Activated CD8-positive, alpha-beta memory T cell treated with anti-CD3 and anti-CD28 coated beads for 24 hours (primary cell): ENCODE results near the gene TMEM145.

Experiments used
- DNase-seq: peaks from one replicate; pipeline ENCODE4 v3.0.0-alpha.2; 2020

The TMEM145 gene

DNA sequence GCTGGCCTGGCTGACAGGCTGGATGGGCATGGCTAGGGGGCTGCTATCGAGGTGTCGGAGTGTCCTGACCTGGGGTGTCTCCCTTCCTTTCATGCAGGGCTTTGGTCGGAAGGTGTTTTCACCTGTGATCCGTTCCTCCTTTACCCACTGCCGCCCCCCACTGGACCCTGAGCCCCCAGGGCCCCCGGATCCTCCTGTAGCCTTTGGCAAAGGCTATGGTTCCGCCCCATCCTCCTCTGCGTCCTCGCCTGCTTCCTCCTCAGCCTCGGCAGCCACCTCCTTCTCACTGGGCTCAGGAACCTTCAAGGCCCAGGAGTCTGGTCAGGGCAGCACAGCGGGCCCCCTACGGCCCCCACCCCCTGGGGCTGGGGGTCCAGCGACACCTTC is 23.0 kb upstream of the TMEM145 start:
- DNase-seq: no peak

DNA sequence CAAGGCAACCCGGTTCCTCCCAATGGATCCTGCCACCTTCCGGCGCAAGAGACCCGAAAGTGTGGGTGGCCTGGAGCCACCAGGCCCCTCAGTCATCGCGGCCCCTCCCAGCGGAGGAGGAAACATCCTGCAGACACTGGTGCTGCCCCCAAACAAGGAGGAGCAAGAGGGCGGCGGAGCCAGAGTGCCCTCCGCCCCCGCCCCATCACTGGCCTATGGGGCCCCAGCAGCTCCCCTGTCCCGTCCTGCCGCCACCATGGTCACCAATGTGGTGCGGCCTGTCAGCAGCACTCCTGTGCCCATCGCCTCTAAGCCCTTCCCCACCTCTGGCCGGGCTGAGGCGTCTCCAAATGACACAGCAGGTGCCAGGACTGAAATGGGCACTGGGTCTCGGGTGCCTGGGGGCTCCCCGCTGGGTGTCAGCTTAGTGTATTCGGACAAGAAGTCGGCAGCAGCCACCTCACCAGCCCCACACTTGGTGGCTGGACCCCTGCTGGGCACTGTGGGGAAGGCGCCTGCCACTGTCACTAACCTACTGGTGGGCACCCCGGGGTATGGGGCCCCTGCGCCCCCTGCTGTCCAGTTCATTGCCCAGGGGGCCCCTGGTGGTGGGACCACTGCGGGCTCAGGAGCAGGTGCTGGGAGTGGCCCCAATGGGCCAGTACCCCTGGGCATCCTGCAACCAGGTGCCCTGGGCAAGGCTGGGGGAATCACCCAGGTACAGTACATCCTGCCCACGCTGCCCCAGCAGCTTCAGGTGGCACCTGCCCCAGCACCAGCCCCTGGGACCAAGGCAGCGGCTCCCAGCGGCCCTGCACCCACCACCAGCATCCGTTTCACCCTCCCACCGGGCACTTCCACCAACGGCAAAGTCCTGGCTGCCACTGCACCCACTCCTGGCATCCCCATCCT is 22.3 kb upstream of the TMEM145 start:
- peak; percentile 80 for DNase-seq

DNA sequence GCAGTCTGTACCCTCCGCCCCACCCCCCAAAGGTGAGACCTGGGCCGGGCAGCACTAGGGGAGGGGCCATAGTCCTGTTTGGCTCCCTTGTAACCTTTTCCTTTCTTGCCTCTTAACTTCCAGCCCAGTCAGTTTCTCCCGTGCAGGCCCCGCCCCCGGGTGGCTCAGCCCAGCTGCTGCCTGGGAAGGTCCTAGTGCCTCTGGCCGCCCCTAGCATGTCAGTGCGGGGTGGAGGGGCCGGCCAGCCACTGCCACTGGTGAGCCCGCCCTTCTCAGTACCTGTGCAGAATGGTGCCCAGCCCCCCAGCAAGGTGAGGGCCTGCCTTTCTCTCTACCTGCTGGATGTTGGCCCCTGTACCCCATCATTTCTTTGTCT is 21.7 kb upstream of the TMEM145 start:
- no peak for DNase-seq

DNA sequence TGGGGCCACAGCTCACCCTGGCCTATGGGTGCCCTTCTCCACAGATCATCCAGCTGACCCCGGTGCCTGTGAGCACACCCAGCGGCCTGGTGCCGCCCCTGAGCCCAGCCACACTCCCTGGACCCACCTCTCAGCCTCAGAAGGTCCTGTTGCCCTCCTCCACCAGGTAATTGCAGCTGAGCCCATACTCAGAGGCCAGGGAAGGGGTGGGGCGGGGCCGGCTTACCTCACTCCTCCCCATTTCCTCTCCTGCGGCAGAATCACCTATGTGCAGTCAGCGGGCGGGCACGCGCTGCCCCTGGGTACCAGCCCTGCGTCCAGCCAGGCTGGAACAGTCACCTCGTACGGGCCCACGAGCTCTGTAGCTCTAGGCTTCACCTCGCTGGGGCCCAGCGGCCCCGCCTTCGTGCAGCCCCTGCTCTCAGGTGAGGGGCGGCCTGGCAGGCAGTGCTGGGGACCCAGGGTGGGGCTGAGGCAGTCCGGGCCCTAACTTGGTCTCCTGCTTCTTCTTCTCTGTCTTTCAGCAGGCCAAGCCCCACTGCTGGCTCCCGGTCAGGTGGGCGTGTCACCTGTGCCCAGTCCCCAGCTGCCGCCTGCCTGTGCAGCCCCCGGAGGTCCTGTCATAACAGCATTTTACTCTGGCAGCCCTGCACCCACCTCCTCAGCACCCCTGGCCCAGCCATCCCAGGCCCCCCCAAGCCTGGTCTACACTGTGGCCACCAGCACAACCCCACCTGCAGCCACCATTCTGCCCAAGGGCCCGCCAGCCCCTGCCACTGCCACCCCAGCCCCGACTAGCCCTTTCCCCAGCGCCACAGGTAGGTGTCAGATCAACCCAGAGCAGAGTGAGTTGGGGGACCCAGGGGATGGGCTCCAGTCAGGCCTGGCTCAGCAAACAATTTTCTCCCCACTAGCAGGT is 20.8 kb upstream of the TMEM145 start:
- no peak for DNase-seq

DNA sequence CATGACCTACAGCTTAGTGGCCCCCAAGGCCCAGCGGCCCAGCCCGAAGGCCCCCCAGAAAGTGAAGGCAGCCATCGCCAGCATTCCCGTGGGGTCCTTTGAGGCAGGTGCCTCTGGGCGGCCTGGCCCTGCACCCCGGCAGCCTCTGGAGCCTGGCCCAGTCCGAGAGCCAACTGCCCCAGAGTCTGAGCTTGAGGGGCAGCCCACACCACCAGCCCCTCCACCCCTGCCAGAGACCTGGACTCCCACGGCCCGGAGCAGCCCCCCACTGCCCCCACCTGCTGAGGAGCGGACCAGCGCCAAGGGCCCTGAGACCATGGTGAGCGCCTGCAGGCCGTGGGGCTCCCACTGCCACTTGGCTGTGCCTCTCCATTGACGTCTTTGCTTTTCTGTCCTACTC is 20.1 kb upstream of the TMEM145 start:
- DNase-seq: no peak

DNA sequence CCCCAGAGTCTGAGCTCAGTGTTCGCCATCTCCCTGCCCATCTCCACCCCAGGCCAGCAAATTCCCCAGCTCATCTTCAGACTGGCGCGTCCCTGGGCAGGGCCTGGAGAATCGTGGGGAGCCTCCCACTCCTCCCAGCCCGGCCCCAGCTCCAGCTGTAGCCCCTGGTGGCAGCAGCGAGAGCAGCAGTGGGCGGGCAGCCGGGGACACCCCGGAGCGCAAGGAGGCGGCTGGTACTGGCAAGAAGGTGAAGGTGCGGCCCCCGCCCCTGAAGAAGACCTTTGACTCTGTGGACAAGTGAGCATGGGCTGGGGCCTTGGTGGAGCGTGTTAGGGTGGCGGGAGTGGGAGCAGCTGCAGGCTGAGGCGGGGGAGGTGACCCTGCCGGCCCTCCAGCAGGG is 19.6 kb upstream of the TMEM145 start:
- DNase-seq: no peak

DNA sequence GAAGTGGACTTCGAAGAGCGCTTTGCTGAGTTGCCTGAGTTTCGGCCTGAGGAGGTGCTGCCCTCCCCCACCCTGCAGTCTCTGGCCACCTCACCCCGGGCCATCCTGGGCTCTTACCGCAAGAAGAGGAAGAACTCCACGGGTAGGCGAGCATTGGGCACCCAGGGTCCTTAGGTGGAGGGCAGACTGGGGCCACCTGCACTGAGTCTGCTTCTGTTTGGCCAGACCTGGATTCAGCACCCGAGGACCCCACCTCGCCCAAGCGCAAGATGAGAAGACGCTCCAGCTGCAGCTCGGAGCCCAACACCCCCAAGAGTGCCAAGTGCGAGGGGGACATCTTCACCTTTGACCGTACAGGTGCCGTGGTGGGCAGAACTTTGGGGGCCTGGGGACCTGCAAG is 19.2 kb upstream of the TMEM145 start:
- no peak for DNase-seq

DNA sequence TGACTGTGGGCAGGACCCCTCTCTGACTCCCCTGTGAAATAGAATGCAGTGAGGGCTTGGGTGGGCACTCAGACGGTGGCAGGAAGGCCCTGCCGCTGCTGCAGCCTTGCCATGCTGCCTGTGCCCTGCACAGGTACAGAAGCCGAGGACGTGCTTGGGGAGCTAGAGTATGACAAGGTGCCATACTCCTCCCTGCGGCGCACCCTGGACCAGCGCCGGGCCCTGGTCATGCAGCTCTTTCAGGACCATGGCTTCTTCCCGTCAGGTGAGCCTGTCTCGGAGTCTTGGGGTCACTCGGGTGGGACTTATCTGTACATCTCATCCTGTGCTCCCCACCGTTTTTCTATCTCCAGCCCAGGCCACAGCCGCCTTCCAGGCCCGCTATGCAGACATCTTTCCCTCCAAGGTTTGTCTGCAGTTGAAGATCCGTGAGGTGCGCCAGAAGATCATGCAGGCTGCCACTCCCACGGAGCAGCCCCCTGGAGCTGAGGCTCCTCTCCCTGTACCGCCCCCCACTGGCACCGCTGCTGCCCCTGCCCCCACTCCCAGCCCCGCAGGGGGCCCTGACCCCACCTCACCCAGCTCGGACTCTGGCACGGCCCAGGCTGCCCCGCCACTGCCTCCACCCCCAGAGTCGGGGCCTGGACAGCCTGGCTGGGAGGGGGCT is 18.5 kb upstream of the TMEM145 start:
- no peak for DNase-seq

DNA sequence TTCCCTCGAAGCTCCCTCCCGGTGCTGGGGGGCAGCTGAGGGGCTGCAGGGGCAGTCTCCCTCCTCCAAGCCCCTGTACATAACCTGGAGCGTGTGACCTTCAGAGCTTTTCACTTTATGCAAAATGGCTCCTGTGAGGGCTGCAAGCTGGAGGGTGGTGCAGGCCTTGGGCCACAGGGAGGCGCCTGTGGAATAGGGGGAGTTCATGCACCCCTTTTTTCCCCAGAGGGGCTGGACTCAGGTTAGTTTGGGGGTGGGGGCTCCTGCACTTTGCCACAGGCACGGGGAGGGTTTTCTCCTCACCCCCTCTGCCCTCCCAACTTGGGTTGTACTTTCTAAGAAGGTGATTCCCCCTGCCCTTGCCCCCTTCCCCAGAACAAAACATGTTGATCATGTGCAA is 17.8 kb upstream of the TMEM145 start:
- no peak for DNase-seq

DNA sequence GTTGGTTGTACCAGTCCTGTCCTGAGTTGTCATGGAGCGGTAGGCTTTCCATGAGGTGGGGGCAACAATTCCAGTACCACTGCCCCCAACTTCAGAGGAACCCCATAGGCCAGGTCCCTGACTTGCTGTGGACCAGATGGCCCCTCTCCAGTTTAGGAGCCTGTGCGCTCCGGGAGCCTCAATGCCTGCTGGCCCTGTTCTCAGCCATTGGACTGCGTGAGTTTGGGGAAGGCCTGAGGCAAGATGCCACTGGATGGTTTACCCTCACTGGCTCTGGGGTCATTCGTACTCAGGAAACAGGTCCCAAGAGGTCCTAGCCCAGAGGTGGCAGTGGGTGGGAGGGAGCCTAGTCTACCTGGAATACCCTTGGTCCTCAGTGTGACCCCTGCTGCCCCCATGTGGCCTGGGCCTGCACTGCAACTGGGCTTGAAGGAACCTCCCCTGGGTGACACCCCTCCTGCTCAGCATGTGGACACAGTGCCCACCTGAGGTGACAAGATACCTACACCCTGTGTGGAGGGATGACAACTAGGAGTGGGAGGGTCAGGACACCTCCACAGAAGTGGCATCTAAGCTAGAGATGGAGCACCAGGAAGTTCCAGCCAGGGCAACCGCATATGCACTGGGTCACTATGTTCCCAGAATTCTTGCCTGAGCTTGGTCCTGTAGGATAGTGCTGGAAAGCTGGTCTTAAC is 17.1 kb upstream of the TMEM145 start:
- peak; percentile 99 for DNase-seq

DNA sequence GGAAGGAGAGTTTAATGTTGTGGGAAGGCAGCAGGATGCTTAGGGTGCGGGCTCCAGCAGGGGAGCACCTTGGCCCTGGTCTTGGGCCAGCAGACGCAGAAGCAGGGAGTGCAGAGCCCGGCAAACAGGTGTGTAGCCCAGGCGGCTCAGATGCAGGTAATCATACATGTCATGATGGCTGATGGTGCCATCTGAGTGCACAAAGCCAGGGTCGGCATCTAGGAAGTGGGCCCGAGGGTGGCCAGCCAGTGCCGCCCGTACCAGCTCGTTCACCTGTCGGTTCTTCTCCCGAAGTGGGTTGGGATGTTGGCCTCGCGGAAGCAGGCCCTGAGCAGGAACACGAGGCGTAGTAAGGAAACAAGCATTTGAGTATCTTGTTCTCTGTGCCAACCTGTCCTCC is 16.1 kb upstream of the TMEM145 start:
- DNase-seq: no peak

DNA sequence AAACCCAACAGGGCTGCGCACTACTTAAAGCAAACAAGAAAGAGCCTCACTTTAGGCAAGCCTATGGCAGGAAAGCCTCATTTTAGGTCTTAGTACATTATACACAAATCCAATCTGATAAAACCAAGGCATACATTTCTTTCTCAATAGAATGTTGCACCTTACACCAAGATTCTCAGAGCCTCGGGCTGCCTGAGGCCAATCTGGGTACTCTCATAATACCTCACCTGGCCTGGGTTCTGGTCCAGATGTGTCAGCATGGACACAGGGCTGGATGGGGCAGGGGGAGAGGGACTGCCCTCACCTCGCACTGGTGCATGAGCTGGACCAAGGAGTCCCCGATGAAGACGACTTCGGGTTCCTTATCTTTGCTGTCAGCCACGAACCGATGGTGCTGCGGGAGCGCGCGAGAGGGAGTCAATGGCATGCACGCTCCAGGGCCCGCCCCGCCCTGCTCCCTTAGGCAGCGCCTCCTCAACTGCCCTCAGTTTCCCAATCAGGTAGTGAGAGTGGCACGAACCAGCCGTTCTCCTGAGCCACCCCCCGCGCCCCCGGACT is 11.4 kb upstream of the TMEM145 start, which contains the start of gene PRR19:
TSS of gene PRR19 (plus strand) at position 487 of the 558 bp plus-strand sequence. CDS start 7,453 bp downstream, outside the sequence.
- no peak for DNase-seq

DNA sequence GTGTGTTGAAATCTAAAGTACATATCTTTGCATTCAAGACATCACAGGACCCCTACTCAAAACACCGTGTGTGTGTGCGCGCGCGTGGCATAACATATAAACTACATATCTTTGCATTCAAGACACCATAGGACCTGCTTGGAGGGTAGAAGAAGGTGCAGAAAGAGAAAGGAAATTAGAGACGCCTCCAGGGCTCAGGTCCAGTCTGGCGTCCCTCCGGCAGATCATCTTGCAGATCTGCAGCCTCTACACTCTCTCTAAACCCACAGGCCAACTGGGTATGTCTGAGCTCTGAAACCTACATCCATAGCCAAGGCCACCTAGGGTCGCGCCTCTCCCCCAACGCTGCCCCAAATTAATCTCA is 10.0 kb upstream of the TMEM145 start:
- DNase-seq: no peak

DNA sequence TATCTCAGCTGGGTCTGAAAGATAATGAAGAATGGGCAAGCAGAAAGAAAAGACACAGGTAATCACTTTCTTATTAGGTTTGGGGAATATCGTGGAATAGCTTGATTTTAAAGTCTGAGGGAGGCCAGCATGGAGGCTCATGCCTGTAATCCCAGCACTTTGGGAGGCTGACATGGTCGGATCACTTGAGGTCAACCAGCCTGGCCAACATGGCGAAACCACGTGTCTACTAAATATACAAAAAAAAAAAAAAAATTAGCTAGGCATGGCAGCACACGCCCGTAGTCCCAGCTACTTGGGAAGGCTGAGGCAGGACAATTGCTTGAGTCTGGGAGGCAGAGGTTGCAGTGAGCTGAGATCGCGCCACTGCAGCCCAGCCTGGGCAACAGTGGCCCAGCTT is 9.2 kb upstream of the TMEM145 start:
- no peak for DNase-seq

DNA sequence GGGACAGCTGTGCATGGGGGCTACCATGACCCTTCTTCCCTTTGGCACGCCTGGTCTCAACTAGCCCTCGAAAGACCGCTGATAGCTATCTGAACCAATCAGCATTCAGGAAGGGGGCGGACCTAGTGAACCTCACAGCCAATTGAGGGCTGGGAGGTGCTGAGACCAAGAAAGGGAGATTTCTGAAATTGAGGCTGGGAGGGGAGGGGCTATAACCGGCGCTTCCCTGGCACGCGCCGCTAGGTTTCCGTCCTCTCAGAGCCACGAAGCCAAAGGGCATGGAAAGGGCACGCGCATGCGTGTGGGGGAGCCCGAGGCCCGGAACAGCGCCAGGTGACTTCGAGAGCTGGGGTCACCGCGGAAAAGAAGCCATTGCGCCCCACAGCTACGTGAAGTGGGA is 6.5 kb upstream of the TMEM145 start:
- no peak for DNase-seq

DNA sequence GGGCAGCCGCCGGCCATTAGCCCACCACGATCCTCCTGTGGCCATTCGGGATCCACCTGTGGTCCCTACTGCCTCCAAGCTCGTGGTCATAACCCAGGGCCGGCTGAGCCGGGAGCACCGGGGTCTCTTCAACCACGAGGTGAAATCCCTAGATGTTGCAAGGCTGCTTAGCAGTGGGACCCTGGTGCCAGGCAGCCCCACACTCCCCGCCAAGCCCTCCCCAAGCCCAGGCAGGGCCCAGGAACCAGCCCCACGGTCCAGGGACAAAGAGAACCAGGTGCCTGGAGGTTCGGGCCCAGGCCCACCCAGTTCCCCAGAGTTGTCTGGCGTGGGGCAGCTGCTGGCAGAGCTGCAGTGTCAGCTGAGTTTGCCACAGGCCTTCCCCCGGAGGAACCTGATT is 3.4 kb upstream of the TMEM145 start:
- DNase-seq: no peak

DNA sequence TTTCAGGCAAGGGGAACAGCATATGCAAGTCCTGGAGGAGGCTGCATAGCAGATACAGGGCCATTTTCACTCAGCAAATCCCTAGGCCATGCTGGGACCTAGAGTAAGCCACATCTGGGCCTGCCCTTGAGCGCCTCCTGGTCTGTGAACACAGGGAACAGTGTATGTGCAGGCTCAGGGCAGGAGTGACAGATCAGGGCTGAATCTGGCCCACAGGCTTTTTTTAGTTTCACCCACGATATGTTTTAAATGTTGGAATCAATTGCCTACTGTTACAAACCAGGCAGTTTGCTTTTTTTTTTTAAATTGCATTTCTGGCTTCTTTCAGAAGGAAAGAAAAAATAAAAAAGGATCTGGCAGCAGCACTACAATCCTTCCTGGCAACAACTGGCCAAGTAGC is 1.5 kb upstream of the TMEM145 start:
- DNase-seq: no peak

DNA sequence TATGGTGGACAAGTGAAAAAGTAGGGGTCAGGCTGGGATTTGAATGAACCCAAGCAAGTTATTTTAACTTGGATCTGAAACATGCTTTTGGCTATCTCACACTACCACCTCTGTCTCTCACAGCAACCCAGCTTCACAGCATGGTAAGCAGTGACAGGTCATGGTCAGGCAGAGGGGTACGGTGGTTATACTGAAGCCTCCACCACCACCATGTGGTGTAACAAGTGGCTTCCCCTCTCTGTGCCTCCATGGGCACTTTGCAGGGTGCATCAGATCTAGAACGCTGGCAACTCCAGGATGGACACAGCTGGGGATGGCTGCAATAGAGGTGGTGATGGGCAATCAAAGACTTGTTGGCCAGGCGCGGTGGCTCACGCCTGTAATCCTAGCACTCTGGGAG is 739 bp upstream of the TMEM145 start:
- DNase-seq: no peak

DNA sequence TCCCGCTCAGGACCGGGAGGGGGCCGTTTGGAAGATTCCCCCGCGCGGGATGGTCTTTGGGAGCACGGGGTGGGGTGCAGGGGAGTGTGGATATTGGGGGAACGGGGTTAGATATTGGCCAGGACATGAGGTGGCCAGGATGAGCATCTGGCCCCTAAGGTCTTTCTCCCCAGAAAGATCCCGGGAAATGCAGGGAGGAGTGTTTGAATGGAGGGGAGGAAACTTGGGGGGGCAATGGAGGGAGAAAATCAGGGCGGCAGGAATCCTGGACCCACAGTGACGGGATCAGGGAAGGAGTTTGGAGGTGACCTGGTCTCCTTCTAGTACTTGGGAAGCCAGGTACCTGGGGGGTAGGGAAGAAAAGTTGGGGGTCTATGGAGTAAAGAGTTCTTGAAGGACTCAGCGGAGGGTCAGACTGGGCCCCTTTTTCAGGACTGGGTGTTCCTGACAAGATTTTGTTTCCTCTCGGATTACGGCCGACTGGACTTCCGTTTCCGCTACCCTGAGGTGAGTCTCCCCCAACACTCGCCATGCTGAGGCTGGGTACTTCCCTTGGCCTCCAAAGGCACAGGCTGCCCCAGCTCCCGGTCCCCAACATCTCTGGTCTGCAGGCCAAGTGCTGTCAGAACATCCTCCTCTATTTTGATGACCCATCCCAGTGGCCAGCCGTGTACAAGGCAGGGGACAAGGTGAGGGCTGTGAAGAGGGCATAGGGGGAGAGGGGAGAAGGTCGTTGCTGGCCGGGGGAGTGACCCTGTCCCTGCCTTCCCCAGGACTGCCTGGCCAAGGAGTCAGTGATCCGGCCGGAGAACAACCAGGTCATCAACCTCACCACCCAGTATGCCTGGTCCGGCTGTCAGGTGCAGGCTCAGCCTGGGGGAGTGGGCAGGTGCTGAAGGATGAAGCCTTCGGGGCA is 989 bp downstream of the TMEM145 start:
- no peak for DNase-seq

DNA sequence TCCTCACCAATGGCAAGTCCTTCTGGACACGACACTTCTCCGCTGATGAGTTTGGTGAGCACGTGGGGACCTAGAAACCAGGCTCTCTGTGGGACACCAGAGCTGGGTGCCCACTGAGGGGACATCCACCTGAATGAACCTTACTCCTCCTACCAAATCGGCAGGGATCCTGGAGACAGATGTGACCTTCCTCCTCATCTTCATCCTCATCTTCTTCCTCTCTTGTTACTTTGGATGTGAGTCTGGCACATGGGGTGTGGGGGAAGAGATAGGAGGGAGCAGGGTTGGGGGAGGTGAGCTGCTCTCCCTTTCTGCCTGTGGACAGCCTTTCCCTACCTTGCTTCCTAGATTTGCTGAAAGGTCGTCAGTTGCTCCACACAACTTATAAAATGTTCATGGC is 1.9 kb downstream of the TMEM145 start:
- no peak for DNase-seq
